Activated CD8-positive, alpha-beta memory T cell treated with anti-CD3 and anti-CD28 coated beads for 4 hours (primary cell): ENCODE data around the gene UGT2B15.
"Not testable (repeated sequence)": the region's sequence is repeated elsewhere in the genome, so short reads cannot be mapped to it uniquely, and the experiment has no call there.

Experiments used
- DNase-seq, 2 donors: peaks; one replicate each; pipeline ENCODE4 v3.0.0-alpha.2; 2020; ENCODE audit warnings: low read depth in 2 of 2

Gene UGT2B15

DNA sequence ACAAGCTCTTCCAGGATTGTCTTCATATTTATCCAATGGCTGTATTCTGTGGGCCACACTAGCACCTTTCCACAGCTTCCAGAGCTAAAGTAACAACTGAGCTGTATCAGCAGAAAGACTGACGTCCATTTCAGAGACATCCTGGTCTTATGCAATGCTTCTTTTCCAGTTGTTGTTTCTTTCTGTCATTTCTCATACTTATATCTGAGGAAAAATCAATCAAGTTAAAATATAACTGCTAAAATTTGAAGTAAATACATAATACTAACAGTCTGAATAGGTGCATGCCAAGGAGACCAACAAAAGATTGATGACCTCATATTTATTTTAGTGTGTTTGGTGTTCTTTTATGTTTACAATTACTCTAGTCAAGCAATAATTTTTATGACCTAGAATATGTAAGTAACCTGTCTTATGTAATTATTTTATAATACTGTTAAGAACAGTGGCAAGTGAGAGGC is at the start of gene UGT2B15:
Gene UGT2B15, minus strand, starts transcription at position 174 of the 461 bp plus-strand sequence. Its CDS starts 34 bp downstream, at position 140.
- not testable (repeated sequence) for DNase-seq

DNA sequence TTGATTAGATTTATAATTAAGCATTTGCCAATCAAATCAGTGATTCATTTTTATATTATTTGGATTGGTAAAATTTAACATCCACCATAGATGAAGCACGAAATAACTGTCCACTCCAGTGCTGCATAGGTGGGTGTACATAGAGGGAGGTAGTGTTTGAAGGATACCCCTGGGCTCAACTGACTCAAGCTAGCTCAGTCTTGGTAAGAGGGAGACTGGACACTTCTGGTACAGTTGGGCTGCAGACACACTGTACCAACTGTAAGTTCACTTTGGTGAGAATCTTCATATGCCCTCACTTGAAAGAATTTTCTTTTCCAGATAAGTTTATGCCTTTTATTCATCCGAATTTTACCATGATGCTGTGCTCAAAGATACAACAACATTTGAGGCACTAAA is 48.6 kb upstream of the UGT2B15 start:
- DNase-seq: no peak

DNA sequence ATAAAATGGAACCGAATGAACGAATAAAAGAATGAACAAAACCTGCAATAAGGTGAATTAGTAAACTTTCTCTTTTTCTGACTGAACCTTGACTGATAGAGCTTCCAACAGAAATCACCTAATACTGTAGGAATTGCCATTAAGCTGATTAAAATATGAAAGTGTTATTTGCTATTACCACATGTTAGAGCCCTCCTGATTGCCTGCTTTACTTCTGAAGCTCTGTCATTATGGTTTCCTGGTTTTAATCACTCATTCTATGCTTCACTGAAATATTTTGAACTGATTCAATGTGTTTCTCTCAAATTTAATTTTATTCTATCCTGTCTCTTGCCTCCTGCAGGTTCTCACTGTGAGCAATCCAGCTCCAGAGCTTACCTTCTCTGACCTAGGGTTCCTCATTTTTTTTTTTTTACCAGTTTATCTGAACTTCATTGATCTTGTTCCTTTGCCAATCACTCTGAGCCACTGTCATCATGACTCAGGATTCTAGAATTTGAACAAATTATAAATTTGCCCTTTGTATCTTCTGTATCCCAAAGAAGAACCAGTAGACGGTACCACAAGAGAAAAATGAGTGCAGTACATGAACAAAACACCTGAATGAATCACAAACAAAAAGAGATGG is 48.1 kb upstream of the UGT2B15 start:
- no peak for DNase-seq

GRCh38 chr4:68717999-68718398 is 47.5 kb upstream of the UGT2B15 start:
- DNase-seq: no peak

DNA sequence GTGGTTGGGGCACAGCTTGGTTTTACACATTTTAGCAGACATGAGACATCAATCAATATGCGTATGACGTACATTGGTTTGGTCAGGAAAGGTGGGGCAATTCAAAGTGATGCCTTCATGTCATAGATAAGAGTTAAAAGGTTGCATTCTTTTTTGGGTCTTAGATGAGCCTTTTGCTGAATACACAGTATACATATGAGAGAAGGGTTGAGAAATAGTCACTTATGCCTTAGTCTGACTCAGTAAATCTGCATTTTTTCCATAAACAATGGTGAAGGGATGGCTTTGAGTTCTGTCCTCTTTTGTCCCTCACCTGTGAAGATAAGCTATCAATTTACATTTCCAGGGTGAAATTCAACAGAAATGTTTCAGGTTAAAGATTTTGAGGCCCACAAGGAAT is 43.9 kb upstream of the UGT2B15 start:
- DNase-seq: no peak

- DNase-seq: no peak
These were observed 41.8 kb upstream of the UGT2B15 start for GRCh38 chr4:68712207-68712606.

GRCh38 chr4:68708566-68708965 is 38.1 kb upstream of the UGT2B15 start:
- DNase-seq: no peak

DNA sequence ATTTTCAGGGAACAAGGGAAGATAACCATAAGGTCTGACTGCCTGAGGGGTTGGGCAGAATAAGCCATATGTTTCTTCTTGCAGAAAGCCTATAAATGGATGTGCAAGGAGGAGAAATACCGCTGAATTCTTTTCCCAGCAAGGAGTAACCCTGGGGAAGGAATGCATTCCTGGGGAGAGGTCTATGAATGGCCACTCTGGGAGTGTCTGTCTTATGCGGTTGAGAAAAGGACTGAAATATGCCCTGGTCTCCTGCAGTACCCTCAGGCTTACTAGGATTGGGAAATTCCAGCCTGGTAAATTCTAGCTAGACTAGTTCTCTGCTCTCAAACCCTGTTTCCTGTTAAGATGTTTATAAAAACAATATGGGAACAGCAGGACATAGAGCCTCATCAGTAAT is 32.7 kb upstream of the UGT2B15 start:
- not testable (repeated sequence) for DNase-seq

- no peak for DNase-seq
These were observed 29.7 kb upstream of the UGT2B15 start for GRCh38 chr4:68700152-68700551.

GRCh38 chr4:68693325-68694075 is 23.0 kb upstream of the UGT2B15 start:
- DNase-seq: no peak

- DNase-seq: no peak
These were observed 20.7 kb upstream of the UGT2B15 start for GRCh38 chr4:68691186-68691585.

DNA sequence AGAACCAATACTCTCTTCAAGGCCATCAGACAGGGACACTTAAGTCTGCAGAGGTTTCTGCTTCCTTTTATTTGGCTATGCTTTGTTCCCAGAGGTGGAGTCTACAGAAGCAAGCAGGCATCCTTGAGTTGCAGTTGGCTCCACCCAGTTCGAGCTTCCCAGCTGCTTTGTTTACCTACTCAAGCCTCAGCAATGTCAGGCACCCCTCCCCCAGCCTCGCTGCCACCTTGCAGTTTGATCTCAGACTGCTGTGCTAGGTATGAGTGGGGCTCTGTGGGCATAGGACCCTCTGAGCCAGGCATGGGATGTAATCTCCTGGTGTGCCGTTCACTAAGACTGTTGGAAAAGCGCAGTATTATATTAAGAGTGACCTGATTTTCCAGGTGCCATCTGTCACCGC is 12.6 kb upstream of the UGT2B15 start:
- DNase-seq: no peak

- DNase-seq: not testable (repeated sequence)
These were observed 10.8 kb upstream of the UGT2B15 start for GRCh38 chr4:68681298-68681697.

- DNase-seq: no peak
These were observed 2.7 kb upstream of the UGT2B15 start for GRCh38 chr4:68673143-68673542.

DNA sequence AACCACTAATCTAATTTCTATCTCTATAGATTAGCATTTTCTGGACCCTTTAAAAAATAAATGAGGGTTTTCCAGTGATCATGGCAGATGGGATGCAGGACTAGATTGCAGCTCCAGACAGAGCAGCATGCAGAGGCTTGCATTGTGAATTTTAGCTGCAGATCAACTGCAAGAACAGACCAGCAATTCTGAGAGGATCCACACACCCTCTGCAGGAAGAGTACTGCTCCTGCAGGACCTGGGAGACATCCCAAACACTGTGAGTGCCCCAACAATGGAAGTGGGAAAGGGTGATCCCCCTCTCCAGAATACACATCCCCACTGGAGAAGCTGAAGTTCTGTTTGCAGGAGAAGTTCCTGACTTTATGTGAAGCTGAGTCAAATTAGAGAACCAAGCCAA is 765 bp upstream of the UGT2B15 start:
- not testable (repeated sequence) for DNase-seq

DNA sequence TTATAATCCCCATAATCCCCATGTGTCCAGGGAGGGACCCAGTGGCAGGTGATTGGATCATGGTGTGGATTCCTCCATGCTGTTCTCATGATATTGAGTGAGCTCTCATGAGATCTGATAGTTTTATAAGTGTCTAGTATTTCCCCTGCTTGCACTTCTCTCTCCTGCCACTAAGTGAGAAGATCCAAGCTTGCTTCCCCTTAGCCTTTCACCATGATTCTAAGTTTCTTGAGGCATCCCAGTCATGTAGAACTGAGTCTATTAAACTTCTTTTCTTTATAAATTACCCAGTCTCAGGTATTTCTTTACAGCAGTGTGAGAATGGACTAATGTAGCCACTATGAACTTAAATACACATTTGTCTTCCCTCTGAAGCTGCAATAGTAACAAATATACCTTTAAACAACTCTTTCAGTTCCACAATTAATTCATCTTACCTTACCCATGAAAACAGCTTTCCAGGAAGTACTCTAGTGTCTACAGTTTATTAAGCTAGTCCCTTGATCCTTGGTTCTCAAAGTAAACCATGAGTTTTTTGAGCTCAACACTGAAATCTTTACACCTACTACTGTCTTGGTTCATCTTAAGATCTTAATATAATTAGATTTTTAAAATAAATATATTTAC is 1.8 kb downstream of the UGT2B15 start:
- DNase-seq: not testable (repeated sequence)

DNA sequence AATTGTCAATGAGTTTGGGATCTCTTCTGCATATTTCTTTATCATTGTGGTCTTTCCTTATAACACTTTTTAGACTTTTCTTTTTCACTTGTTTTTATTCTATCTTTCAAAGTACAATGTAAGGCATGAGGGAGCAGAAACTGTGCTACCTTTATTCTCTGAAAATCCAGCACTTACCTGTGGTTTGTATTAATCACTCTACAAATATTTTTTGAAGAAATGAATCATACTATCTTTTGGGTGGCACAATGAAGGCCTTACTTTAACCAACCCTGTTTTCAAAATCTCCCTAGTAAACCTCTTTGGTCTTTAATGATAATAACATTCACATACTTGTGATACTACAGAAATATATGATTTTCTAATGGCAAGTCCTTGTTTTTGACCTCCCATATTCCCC is 2.9 kb downstream of the UGT2B15 start:
- not testable (repeated sequence) for DNase-seq

DNA sequence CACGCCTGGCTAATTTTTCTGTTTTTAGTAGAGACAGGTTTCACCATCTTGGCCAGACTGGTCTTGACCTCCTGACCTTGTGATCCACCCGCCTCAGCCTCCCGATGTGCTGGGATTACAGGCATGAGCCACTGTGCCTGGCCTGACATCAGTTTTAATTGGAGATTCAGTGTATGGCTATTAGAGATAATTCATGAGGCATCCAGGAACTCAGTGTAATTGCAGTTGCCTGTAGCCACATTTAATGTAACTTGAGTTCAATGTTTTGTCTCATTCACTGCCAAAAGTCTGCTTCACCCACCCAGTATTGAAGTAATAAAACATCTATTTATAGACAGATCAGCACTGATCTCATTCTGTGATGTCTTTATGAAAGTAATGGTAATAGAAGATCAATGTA is 5.7 kb downstream of the UGT2B15 start:
- DNase-seq: not testable (repeated sequence)

GRCh38 chr4:68662836-68663574 is 7.4 kb downstream of the UGT2B15 start:
- not testable (repeated sequence) for DNase-seq

DNA sequence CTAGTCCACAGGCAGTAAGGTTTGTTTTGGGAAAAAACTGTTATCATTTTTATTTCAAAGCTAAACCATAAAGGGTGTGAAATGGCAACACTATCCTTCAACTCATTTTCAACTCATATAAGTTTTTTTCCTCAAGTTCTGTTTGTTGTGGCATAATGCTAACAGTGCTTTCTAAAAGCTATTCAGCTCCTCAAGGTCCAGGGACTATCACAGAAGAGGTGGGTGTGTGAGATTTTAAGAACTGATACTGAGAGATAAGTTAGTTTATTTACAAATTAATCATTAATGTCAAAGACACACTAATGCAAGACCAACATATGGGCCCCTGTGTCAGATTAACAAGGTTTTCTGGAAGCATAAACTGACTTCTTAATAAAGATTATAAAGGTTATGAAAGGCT is 11.8 kb downstream of the UGT2B15 start:
- DNase-seq: no peak

DNA sequence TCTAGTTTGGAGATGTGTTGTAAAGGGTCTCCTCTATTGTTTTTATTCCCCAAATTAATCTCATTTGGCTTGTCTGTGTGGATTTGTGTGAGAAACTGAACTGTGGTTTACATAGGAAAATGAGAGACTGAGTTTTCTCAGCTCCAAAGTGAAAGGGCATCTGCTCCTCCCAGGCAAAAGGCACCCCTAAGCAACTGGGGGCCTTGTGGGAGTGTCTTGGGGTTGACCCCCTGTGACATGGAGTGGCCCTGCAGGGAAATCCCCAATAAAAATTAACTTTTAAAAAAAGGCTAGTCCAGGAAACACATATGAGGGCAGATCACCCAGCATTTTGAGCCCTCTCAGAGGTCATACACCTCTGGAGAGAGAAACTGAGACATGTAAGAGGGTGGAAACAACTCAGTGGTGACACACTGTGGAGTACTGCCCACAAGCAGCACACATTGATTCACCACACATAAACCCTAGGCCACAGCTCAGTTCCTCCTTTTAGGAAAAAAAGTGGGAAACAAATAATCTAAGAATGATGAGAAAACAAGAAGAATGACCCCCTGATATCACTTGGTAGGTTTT is 13.3 kb downstream of the UGT2B15 start:
- DNase-seq: not testable (repeated sequence)
